ENCODE data around the gene SH2D6. TPM values are rescaled to one million over a fixed set of nuclear protein-coding genes. Genes with fewer than 3 reads are reported as not detected.

The SH2D6 gene
- total RNA-seq, 1 donor, result 0.43 TPM

DNA sequence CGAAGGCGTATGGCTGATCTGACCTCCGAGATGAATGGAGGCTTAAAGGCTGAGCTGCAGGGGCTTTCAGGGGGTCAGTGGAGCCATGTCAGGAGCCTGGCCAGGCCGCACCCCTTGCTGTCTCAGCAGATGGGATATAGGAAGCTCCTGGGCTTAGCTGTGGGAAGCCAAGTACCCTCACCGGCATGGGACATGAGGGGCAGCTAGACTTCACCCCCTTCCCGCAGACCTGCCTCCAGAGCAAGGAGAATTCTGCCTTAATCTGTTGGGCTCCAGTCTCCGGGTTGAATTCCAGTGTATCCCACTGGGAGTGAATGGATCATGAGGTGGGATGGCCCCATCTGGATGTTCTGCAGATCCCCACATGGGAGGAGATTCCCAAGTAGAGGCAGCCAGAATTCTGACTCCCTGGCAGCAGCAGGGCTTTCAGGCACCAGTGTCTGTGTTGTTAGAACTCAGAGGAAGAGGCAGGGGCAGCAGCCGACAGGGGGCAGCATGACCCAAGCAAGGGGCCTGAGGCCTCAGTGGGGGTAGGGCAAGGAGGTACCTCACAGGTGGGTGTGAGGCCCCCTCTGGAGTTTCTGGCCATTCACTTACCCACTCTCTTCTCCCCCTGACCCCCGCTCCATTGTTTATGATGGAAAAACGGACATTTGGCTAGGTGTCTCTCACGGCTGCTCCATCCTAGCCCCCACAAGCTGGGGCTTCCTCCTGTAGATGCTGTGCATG is 27.4 kb upstream of the SH2D6 start:
- peak; percentile 56 for DNase-seq (ENCODE audit: low read depth)

DNA sequence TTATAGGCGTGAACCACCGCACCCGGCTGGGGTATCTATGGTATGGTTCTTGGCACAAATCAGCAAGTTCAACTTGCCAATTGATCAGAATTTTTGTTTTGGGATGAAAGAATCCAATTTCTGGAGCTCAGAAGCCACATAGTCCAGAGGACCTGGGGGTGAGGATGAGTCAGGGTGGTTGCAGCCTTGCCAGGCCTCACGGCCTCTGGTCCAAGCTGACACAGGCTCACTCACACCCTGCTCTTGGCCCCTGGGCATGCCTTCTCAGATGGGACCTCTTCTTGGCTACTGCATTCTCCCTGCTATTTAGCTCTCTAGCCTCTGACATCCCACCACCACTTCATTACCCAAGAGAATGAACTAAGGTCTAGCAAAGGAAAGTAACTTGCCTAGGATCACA is 24.7 kb upstream of the SH2D6 start:
- TF ChIP-seq, protein P1, sequence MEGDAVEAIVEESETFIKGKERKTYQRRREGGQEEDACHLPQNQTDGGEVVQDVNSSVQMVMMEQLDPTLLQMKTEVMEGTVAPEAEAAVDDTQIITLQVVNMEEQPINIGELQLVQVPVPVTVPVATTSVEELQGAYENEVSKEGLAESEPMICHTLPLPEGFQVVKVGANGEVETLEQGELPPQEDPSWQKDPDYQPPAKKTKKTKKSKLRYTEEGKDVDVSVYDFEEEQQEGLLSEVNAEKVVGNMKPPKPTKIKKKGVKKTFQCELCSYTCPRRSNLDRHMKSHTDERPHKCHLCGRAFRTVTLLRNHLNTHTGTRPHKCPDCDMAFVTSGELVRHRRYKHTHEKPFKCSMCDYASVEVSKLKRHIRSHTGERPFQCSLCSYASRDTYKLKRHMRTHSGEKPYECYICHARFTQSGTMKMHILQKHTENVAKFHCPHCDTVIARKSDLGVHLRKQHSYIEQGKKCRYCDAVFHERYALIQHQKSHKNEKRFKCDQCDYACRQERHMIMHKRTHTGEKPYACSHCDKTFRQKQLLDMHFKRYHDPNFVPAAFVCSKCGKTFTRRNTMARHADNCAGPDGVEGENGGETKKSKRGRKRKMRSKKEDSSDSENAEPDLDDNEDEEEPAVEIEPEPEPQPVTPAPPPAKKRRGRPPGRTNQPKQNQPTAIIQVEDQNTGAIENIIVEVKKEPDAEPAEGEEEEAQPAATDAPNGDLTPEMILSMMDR (IDR thresholded peaks at IDR 0.05; ENCODE audit: insufficient read depth, low read depth, low read length), result no peak
- DNase-seq (ENCODE audit: low read depth), result no peak
- H3K4me3 ChIP-seq (ENCODE audit: low read depth, low read length), result no peak overlapping the region

More for the DNA sequence above, 27.4 kb upstream of the SH2D6 start:
- TF ChIP-seq, protein P1 (IDR thresholded peaks at IDR 0.05; ENCODE audit: insufficient read depth, low read depth, low read length), result peak; percentile 83
- H3K4me3 ChIP-seq (ENCODE audit: low read depth, low read length), result no peak overlapping the region

DNA sequence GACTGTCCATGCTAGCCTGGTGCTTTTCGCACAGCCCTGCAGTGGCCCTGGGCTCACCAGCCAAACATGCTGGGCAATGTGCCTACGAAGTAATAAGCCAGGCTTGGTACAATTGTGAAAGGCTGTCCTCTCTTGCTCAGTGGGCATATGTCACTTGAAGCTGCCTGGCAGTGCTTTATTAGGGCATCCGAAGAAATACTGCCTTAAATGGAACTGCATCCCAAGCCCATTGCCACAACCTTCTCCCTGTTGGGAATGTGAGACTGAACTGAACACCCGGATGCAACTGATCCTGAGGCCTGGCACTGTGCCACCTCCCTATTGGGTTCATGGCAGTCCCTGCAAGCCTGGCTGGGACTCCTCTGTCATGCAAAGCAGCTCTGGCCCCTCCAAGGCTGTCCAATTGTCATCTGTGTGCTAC is 24.2 kb upstream of the SH2D6 start:
- TF ChIP-seq, protein P1 (IDR thresholded peaks at IDR 0.05; ENCODE audit: insufficient read depth, low read depth, low read length), result no peak
- H3K4me3 ChIP-seq (ENCODE audit: low read depth, low read length), result no peak overlapping the region
- no peak for DNase-seq (ENCODE audit: low read depth)

DNA sequence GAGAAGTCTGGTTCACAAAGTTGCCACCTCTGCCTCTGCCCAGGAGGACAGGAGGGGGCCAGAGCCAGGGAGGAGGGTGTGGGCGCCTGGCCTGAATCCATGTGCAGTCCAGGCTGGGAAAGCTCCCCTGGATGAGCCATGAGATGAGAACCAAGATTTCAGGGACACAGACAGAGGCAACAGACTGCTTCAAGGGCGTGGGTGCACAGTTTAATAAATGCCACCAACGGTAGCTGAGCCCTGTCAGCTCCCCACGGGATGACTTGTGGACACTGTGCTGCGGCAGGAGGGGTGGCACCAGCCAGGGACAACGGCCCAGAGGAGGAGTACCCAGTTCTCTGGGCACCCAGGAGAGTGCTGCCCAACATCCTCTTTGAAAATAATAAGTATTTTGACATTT is 23.5 kb upstream of the SH2D6 start:
- H3K4me3 ChIP-seq (ENCODE audit: low read depth, low read length), result no peak overlapping the region
- TF ChIP-seq, protein P1 (IDR thresholded peaks at IDR 0.05; ENCODE audit: insufficient read depth, low read depth, low read length), result no peak
- DNase-seq (ENCODE audit: low read depth), result no peak

DNA sequence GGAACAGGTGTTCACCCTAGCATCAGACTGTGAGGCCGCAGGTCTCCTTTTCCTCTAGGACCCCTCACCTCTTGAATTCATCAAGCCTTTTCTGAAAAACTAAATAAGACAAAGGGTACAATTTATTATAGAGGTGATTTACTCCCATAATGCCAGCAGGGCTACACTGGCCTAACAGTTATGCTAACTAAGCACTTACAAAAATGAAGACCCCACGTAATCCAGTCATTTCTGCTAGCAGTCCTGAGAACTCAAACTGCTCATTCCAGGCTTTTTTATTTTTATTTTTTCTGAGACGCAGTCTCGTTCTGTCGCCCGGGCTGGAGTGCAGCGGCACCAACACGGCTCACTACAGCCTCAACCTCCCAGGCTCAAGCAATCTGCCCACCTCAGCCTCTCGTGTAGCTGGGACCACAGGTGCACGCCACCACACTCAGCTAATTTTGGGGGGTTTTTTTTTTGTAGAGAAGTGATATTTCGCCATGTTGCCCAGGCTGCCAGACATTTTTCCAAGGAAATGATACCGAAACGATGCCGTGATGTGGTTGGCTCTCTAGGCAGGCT is 22.5 kb upstream of the SH2D6 start:
- H3K4me3 ChIP-seq (ENCODE audit: low read depth, low read length), result no peak overlapping the region
- DNase-seq (ENCODE audit: low read depth), result no peak
- TF ChIP-seq, protein P1 (IDR thresholded peaks at IDR 0.05; ENCODE audit: insufficient read depth, low read depth, low read length), result no peak

DNA sequence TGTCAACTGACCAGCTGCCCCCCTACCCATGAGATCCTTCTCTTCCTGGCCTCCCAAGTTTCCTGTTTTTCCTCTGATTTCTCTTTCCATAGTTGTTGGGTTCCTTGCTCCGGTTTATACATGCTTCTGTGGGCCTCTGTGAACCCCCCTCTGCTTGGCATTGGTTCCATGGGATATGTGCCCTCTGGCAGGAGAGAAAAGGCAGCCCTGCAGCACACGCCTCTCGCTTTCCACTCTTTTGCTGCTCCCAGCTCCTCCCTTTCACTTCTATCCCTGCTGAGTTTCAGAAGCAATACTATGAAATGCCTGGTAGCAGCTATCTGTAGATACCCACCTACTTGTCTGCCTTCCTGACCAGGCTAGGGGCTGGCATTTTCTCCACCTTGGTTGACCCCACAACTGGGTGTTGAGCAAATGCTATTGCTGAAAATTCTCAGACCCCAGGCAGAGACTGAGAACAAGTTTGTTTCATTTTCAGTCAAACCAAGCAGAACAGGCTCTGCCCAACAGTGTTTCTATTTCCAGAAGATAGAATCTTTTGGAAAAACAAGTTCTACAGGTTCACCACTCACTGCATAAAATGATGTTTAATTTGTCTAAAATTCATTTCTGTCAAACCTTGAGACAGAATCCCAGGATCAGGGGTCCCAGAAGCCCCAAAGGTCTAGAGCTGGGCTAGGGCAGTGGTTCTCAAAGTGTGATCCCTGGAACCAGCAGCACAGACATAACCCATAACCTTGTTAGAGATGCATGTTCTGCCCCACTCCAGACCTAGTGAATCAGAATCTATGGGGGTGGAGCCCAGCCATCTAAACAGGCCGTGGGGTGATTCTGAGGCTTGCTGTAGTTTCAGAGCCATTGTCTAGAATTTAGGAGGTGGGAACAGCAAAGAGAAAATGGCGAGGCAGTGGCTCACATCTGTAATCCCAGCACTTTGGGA is 21.7 kb upstream of the SH2D6 start:
- H3K4me3 ChIP-seq (ENCODE audit: low read depth, low read length), result no peak overlapping the region
- DNase-seq (ENCODE audit: low read depth), result no peak
- TF ChIP-seq, protein P1 (IDR thresholded peaks at IDR 0.05; ENCODE audit: insufficient read depth, low read depth, low read length), result no peak

All from fibroblast of villous mesenchyme (primary cell).